ENCODE measurements around the gene EID2B. TPM values are rescaled to one million over a fixed set of nuclear protein-coding genes. Genes with fewer than 3 reads are reported as not detected.

EID2B gene
- polyA plus RNA-seq, 1 of the 3 experiments (the other 2 are of a cell fraction) = 6.5 TPM

- H3K79me2 ChIP-seq (ENCODE audit: insufficient read depth) = no peaks in the 10 kb centered on the region
- no peak overlapping the region for H2AFZ ChIP-seq (ENCODE audit: low read depth)
- H3K27me3 ChIP-seq (ENCODE audit: insufficient read depth) = no peaks in the 10 kb centered on the region; the same call in 1 of the 2 replicates
- peaks cover 3% of the 10 kb centered on the region for H3F3A ChIP-seq (replicated peaks; ENCODE audit: insufficient read depth)
- H3K9ac ChIP-seq = no peak overlapping the region
- peaks cover 4% of the 10 kb centered on the region in 2 experiments for H3K36me3 ChIP-seq (replicated peaks in 1 of 2; ENCODE audit: control insufficient read depth in 1 of 2, insufficient read depth in 2 of 2, low read length in 1 of 2)
- CTCF ChIA-PET = interaction anchor here (1.6 kb wide), 1 partner anchor 38 kb away, joined by 7 read pairs; the partner anchor contains the start of gene EID2B
- 93% methylated on average over 5 of the region's 5 CpGs for WGBS (ENCODE audit: low lambda C conversion rate)
- no peak for DNase-seq
- H3K9me3 ChIP-seq = no peaks in the 10 kb centered on the region
- no peaks in the 10 kb centered on the region for H4K20me1 ChIP-seq (ENCODE audit: insufficient read depth)
- no peak overlapping the region for H3K4me3 ChIP-seq (ENCODE audit: low read depth in 2 of 2, low read length in 1 of 2)
- H3K27ac ChIP-seq (ENCODE audit: low read depth in 2 of 2, low read length in 1 of 2) = no peak overlapping the region
- POLR2A ChIA-PET = no interaction called here
- H3K4me1 ChIP-seq (ENCODE audit: control insufficient read depth in 1 of 2, insufficient read depth in 2 of 2, low read depth in 1 of 2, low read length in 1 of 2) = peaks cover 0 to 9% of the 10 kb centered on the region in 2 experiments; a peak in 1 of 4 replicates
- TF ChIP-seq MEF2A (IDR thresholded peaks at IDR 0.05; ENCODE audit: borderline replicate concordance, low read depth) = no peak
- TF ChIP-seq NRF1 (IDR thresholded peaks at IDR 0.05; ENCODE audit: low read depth, low read length) = no peak
- no peak for TF ChIP-seq MXI1 (IDR thresholded peaks at IDR 0.05; ENCODE audit: low read depth, low read length)
- no peak for TF ChIP-seq RXRA (IDR thresholded peaks at IDR 0.05; ENCODE audit: borderline replicate concordance, low read depth)
- TF ChIP-seq NFIC (IDR thresholded peaks at IDR 0.05; ENCODE audit: borderline replicate concordance) = no peak
- TF ChIP-seq FOXJ3 (CRISPR knock-in tag; IDR thresholded peaks at IDR 0.05) = no peak
- no peak for TF ChIP-seq USF2 (IDR thresholded peaks at IDR 0.05; ENCODE audit: borderline replicate concordance, low read depth, low read length)
- no peaks in the 10 kb centered on the region for H3K9me2 ChIP-seq
- no peak overlapping the region for H3K4me2 ChIP-seq
These were observed 38.0 kb downstream of the EID2B start for GRCh38 chr19:39494661-39495060.

- Histone ChIP-seq H3K9me2 (no peaks in the 10 kb centered on the region), H3K27me3 (ENCODE audit: insufficient read depth) (no peaks in the 10 kb centered on the region; the same call in 1 of the 2 replicates), H3K4me2 (no peak overlapping the region), H3K4me3 (ENCODE audit: low read depth in 2 of 2, low read length in 1 of 2) (no peak overlapping the region), H3K27ac (ENCODE audit: low read depth in 2 of 2, low read length in 1 of 2) (no peak overlapping the region), H3K79me2 (ENCODE audit: insufficient read depth) (no peaks in the 10 kb centered on the region), H3K9me3 (no peaks in the 10 kb centered on the region), H3K36me3 (replicated peaks in 1 of 2; ENCODE audit: control insufficient read depth in 1 of 2, insufficient read depth in 2 of 2, low read length in 1 of 2) (peaks cover 4 to 21% of the 10 kb centered on the region in 2 experiments), H3K9ac (no peak overlapping the region), H3F3A (replicated peaks; ENCODE audit: insufficient read depth) (peaks cover 3% of the 10 kb centered on the region), H2AFZ (ENCODE audit: low read depth) (no peak overlapping the region), H4K20me1 (ENCODE audit: insufficient read depth) (no peaks in the 10 kb centered on the region), H3K4me1 (ENCODE audit: control insufficient read depth in 1 of 2, insufficient read depth in 2 of 2, low read depth in 1 of 2, low read length in 1 of 2) (no peaks in the 10 kb centered on the region; a peak in 1 of 4 replicates)
- ChIA-PET POLR2A (no interaction called here), CTCF (no interaction called here)
- 92% methylated on average over 3 of the region's 3 CpGs for WGBS (ENCODE audit: low lambda C conversion rate)
- no peak for DNase-seq
- no peak for TF ChIP-seq IRF3 (IDR thresholded peaks at IDR 0.05; ENCODE audit: low read depth, low read length)
- TF ChIP-seq SIN3A (IDR thresholded peaks at IDR 0.05; ENCODE audit: borderline replicate concordance, low read depth, low read length) = no peak
- no peak for TF ChIP-seq RXRA (IDR thresholded peaks at IDR 0.05; ENCODE audit: borderline replicate concordance, low read depth)
- no peak for TF ChIP-seq FOXJ3 (CRISPR knock-in tag; IDR thresholded peaks at IDR 0.05)
- TF ChIP-seq SMC3 (IDR thresholded peaks at IDR 0.05; ENCODE audit: low read depth, low read length) = no peak
- no peak for TF ChIP-seq FOXM1 (IDR thresholded peaks at IDR 0.05; ENCODE audit: low read depth)
- no peak for TF ChIP-seq NRF1 (IDR thresholded peaks at IDR 0.05; ENCODE audit: low read depth, low read length)
- TF ChIP-seq MAX (IDR thresholded peaks at IDR 0.05; ENCODE audit: low read depth) = no peak
- TF ChIP-seq POLR2AphosphoS5 (IDR thresholded peaks at IDR 0.05; ENCODE audit: low read depth, low read length) = no peak
- TF ChIP-seq CHD2 (IDR thresholded peaks at IDR 0.05; ENCODE audit: low read length, partially characterized antibody) = no peak
- no peak for TF ChIP-seq ELF1 (IDR thresholded peaks at IDR 0.05)
- no peak for TF ChIP-seq NFIC (IDR thresholded peaks at IDR 0.05; ENCODE audit: borderline replicate concordance)
- TF ChIP-seq EZH2phosphoT487 (IDR thresholded peaks at IDR 0.05; ENCODE audit: borderline replicate concordance, low read depth) = no peak
- TF ChIP-seq ZBTB33 (IDR thresholded peaks at IDR 0.05; ENCODE audit: borderline replicate concordance, low read depth) = no peak
- no peak for TF ChIP-seq RCOR1 (IDR thresholded peaks at IDR 0.05; ENCODE audit: low read length)
These were observed 39.9 kb downstream of the EID2B start for GRCh38 chr19:39492788-39493187.
